ENCODE data around the gene SQOR.

DNA sequence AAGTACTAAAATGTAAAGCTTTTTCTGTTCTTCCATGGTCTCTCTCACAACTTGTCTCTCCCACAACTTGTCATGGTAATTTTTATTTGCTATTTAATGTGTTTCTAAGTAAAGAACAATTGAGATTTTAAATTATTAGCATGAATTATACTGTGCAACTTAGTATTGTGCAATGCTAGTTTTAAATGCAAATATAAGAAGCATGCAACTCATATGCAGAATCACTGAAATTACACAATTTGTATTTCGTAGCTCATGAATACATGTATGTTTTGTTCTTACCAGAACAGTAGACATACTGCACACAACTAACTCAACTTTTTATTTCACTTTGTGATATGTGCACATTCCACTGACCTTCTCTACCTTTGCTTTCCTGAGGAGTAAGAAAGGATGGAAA, 96.5 kb downstream of the SQOR start:
- TF ChIP-seq, protein P1, sequence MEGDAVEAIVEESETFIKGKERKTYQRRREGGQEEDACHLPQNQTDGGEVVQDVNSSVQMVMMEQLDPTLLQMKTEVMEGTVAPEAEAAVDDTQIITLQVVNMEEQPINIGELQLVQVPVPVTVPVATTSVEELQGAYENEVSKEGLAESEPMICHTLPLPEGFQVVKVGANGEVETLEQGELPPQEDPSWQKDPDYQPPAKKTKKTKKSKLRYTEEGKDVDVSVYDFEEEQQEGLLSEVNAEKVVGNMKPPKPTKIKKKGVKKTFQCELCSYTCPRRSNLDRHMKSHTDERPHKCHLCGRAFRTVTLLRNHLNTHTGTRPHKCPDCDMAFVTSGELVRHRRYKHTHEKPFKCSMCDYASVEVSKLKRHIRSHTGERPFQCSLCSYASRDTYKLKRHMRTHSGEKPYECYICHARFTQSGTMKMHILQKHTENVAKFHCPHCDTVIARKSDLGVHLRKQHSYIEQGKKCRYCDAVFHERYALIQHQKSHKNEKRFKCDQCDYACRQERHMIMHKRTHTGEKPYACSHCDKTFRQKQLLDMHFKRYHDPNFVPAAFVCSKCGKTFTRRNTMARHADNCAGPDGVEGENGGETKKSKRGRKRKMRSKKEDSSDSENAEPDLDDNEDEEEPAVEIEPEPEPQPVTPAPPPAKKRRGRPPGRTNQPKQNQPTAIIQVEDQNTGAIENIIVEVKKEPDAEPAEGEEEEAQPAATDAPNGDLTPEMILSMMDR (IDR thresholded peaks at IDR 0.05): no peak
- no peak for TF ChIP-seq POLR2A (IDR thresholded peaks at IDR 0.05)
